Adipocyte (in vitro differentiated cells): Measurements from ENCODE around the gene INAVA.
"Not testable (repeated sequence)": the region's sequence is repeated elsewhere in the genome, so short reads cannot be mapped to it uniquely, and the experiment has no call there.

ENCODE experiments used
- DNase-seq: peaks from one replicate; pipeline ENCODE4 v3.0.0-alpha.2; 2015; ENCODE audit warnings: low read depth
- H3K27me3 ChIP-seq: replicated peaks from 2 replicates; pipeline ENCODE4 v1.7.0; 2013; ENCODE audit warnings: mild to moderate bottlenecking, low read length, moderate library complexity; ENCODE audit not compliant: control insufficient read depth, insufficient read depth
- H3K36me3 ChIP-seq: 2 replicates; pipeline ENCODE4 v1.7.0; 2013; ENCODE audit warnings: low read length, mild to moderate bottlenecking, moderate library complexity; ENCODE audit not compliant: control insufficient read depth, insufficient read depth, severe bottlenecking
- H3K4me1 ChIP-seq: 2 replicates; pipeline ENCODE4 v1.7.0; 2013; ENCODE audit warnings: mild to moderate bottlenecking, low read length, moderate library complexity; ENCODE audit not compliant: control insufficient read depth, insufficient read depth
- H3K4me3 ChIP-seq: 2 replicates; pipeline ENCODE4 v1.7.0; 2013; ENCODE audit warnings: mild to moderate bottlenecking, low read length, moderate library complexity
- H3K9ac ChIP-seq: 2 replicates; pipeline ENCODE4 v1.7.0; 2013; ENCODE audit warnings: mild to moderate bottlenecking, low read length, moderate library complexity
- H3K9me3 ChIP-seq: 2 replicates; pipeline ENCODE4 v1.7.0; 2013; ENCODE audit warnings: mild to moderate bottlenecking, low read length, moderate library complexity; ENCODE audit not compliant: control insufficient read depth

INAVA gene

DNA sequence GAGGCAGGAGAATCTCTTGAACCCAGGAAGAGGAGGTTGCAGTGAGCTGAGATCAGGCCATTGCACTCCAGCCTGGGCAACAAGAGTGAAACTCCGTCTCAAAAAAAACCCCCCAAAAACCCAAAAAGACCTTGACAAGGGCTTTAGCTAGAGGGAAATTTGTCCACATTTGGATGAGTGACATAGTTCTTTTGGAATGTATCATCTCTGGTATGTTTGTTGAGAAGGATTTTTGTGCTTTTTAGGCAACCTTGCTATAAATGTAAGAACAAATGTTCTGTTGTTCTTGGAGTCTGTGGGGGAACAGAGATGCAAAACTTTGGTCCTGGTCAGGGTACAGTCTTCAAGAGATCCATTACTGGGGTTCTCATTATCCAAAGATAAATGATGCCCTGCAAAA lies 28.9 kb downstream of the INAVA start:
- H3K4me1 ChIP-seq: no peaks in the 10 kb centered on the region
- no peak overlapping the region for H3K9ac ChIP-seq
- no peaks in the 10 kb centered on the region for H3K36me3 ChIP-seq
- H3K9me3 ChIP-seq: no peaks in the 10 kb centered on the region
- DNase-seq: peak; percentile 50
- H3K27me3 ChIP-seq: peaks cover 18% of the 10 kb centered on the region
- H3K4me3 ChIP-seq: no peak overlapping the region

DNA sequence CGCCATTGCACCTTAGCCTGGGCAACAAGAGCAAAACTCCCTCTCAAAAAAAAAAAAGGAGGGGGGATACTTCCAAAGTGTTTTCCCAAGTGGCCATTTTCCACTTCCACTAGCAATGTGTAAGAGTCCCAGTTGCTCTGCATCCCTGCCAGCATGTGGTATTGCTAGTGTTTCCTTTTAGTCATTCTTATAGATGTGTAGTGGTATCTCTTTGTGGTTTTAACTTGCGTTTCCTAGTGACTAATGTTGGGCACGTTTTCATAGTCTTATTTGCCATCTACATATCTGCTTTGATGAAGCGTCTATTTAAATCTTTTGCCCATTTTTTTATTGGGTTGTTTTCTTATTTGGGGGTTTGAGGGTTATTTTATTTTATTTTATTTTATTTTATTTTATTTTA lies 31.1 kb downstream of the INAVA start:
- Histone ChIP-seq H3K27me3 (peaks cover 13% of the 10 kb centered on the region), H3K4me1 (no peaks in the 10 kb centered on the region), H3K36me3 (no peaks in the 10 kb centered on the region), H3K9me3 (peaks cover under 1% of the 10 kb centered on the region), H3K4me3 (no peak overlapping the region), H3K9ac (no peak overlapping the region)
- DNase-seq: no peak

DNA sequence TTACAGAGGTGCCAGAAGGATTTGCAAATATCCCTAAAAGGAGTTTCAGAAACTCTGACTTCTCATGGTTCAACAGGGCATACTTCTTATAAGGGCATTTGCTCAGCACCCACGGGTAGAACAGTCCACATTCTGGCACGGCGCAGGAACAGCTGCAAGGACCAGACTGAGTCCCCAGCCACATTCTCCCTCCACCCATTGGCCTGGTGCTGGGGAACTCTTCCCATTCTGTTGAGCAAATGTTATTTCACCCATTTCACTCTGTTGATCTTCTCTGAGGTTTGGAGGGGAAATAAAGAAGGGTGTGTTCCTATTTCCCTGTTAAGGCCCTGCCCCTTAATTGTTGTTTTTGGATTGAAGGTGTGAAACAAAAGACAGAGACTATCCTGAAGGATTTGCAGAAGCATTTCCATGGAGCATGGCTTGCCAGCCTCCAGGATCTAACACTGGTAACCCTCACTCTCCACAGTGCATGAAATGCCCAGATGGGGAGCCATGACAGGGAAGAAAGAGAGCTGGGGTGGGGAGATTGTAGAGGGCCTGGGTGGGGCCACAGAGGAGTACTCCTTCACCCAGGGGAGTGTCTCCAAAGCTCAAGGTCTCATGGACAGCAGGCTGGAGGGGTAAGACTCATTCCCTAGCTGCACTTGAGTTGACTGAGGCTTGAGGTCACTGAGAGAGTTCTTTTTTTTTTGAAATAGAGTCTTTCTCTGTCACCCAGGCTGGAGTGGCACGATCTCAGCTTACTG lies 35.0 kb downstream of the INAVA start:
- Histone ChIP-seq H3K9ac (no peak overlapping the region), H3K36me3 (no peaks in the 10 kb centered on the region), H3K9me3 (peaks cover 9% of the 10 kb centered on the region), H3K27me3 (peaks cover 22% of the 10 kb centered on the region), H3K4me3 (no peak overlapping the region), H3K4me1 (no peaks in the 10 kb centered on the region)
- DNase-seq: no peak

DNA sequence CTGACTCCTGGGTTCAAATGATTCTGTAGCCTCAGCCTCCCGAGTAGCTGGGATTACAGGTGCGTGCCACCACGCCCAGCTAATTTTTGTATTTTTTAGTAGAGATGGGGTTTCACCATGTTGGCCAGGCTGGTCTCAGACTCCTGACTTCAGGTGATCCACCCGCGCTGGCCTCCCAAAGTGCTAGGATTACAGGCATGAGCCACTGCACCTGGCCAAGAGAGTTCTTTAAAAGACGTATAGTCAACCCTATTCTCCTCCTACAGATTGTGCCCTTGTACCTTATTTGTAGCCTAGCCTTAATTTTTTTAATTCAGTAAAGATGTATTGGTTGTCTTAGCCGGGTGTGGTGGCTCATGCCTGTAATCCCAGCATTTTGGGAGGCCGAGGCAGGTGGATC lies 35.6 kb downstream of the INAVA start:
- not testable (repeated sequence) for H3K9me3 ChIP-seq, H3K4me3 ChIP-seq, H3K4me1 ChIP-seq, H3K36me3 ChIP-seq, H3K9ac ChIP-seq, DNase-seq
- peaks cover 27% of the 10 kb centered on the region for H3K27me3 ChIP-seq

DNA sequence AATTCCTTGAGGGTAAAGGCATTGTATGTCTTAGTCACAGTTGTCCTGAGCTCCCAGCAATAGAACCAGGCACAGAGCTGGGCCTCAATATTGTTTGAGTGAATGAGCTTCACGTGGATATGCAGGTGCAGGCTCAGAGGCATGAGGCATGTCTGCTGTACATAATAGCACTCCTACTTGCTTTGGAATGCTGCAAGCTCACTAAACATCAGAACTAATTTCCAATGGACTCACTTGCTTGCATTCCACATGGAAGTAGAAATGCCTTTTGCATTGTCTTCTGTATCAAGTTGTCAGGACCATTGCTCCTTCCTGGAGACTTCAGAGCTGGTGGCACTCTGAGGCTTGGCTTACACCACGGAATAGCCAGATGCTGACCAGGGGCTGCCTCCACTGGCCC lies 37.1 kb downstream of the INAVA start:
- Histone ChIP-seq H3K9ac (no peak overlapping the region), H3K4me3 (no peak overlapping the region), H3K27me3 (peaks cover 30% of the 10 kb centered on the region)

DNA sequence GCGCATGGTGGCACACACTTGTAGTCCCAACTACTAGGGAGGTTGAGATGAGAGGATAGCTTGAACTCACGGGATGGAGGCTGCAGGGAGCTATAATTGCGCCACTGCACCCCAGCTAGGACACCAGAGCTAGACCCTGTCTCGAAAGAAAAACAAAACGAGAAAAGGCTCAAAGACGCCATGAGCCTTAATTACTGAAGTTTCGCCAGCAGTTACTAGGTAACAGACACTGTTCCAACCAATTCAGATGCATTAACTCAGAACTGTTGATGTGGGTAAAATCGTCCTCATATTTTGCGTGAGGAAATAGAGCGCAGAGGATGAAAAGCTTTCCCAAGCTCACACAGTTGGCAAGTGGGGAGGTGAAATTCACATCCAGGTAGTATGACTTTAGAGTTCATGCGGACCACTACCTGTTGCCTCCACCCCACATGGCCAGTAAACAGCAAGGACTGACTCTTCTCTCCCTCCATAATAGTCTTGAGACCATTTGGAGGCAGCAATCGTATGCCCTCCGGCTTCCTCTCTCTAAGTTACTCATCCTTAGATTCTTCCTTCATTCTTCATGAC lies 40.1 kb downstream of the INAVA start:
- Histone ChIP-seq H3K4me1 (no peaks in the 10 kb centered on the region), H3K36me3 (no peaks in the 10 kb centered on the region), H3K27me3 (peaks cover 25% of the 10 kb centered on the region), H3K4me3 (no peak overlapping the region), H3K9ac (no peak overlapping the region), H3K9me3 (peaks cover 9% of the 10 kb centered on the region)
- no peak for DNase-seq

More for the DNA sequence above, 37.1 kb downstream of the INAVA start:
- H3K9me3 ChIP-seq: peaks cover 9% of the 10 kb centered on the region
- no peak for DNase-seq
- no peaks in the 10 kb centered on the region for H3K4me1 ChIP-seq
- no peaks in the 10 kb centered on the region for H3K36me3 ChIP-seq

DNA sequence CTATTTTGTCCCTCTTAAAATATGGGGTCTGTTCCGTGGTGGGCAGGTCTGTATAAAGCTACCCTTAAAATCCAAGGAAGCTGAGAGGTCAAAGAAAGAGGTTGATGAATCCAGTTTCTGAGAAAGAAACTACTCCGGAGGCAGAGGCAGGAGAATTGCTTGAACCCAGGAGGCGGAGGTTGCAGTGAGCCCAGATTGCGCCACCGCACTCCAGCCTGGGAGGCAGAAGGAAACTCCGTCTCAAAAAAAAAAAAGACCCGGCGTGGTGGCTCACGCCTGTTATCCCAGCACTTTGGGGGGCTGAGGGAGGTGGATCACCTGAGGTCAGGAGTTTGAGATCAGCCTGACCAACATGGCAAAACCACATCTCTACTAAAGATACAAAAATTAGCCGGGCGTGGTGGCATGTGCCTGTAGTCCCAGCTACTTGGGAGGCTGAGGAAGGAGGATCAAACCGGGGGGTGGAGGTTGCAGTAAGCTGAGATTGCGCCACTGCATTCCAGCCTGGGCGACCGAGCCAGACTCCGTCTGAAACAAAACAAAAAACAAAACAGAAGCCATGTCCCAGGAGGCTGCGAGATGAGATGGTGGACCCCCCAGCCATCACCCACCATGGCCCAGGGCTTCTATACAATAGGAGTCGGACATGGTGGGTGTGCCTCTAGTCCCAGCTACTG lies 40.7 kb downstream of the INAVA start:
- not testable (repeated sequence) for DNase-seq, H3K9ac ChIP-seq, H3K4me3 ChIP-seq, H3K9me3 ChIP-seq, H3K36me3 ChIP-seq, H3K4me1 ChIP-seq
- H3K27me3 ChIP-seq: peaks cover 25% of the 10 kb centered on the region

DNA sequence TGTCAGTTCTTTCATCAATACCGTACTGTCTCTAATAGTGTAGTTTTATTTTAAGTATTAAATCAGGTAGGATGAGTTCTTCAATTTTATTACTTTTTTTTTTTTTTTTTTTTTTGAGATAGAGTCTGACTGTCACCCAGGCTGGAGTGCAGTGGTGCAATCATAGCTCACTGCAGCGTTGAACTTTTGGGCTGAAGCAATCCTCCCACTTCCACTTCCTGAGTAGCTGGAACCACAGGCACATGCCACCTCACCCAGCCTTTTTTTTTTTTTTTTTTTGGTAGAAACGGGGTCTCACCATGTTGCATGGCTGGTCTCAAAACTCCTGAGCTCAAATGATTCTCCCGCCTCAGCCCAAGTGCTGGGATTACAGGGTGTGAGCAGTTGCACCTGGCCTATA lies 44.3 kb downstream of the INAVA start:
- no peak overlapping the region for H3K9ac ChIP-seq
- peaks cover 14% of the 10 kb centered on the region for H3K27me3 ChIP-seq
- no peak overlapping the region for H3K4me3 ChIP-seq
- no peaks in the 10 kb centered on the region for H3K36me3 ChIP-seq
- no peak for DNase-seq
- H3K4me1 ChIP-seq: no peaks in the 10 kb centered on the region
- H3K9me3 ChIP-seq: peaks cover 17% of the 10 kb centered on the region

DNA sequence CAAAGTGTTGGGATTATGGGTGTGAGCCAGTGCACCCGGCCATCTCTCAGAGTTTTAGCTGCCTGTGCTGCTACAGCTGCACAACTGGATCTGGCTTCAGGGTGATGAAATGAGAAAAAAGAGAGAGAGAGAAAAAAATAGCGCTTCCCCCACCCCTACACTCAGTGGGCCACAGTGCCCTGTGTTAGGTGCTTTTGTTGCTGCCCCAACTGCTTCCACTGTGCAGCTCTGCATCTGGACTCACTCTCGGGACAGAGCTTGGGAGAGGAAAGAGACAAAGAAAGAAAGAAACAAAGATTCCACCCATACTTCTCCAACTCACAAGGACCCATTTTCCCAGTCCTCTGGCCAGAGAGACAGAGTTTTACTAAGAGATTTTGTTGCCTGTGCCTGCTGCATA lies 50.4 kb downstream of the INAVA start:
- no peak overlapping the region for H3K4me3 ChIP-seq
- no peak for DNase-seq
- no peaks in the 10 kb centered on the region for H3K4me1 ChIP-seq
- peaks cover 13% of the 10 kb centered on the region for H3K27me3 ChIP-seq
- no peak overlapping the region for H3K9ac ChIP-seq
- peaks cover 42% of the 10 kb centered on the region for H3K9me3 ChIP-seq
- H3K36me3 ChIP-seq: no peaks in the 10 kb centered on the region

DNA sequence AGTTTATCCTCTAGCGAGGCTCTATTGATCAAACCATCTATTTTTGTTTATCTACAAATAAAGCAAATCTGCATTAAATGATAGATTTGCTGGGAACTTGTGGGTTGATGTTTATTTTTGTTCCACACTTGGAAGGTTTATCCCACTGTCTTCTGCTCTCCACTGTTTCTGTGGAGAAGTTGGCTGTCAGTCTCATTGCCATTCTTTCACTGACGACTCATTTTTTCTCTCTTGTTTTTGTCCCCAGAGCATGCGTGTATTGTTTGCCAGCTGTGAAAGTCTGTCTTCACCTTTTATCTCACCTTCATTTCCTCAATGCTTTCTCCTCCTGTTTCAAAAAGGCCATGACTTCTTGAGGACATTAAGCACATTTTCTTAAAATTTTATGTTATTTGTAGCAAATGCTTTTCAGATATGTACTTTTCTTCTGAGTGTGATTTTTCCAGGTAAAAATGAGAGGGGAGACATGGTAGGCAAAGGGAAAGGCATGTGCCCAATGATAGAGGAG lies 52.4 kb downstream of the INAVA start:
- peaks cover 13% of the 10 kb centered on the region for H3K27me3 ChIP-seq
- DNase-seq: no peak
- no peaks in the 10 kb centered on the region for H3K4me1 ChIP-seq
- H3K9ac ChIP-seq: no peak overlapping the region
- no peak overlapping the region for H3K4me3 ChIP-seq
- no peaks in the 10 kb centered on the region for H3K36me3 ChIP-seq
- peaks cover 27% of the 10 kb centered on the region for H3K9me3 ChIP-seq

DNA sequence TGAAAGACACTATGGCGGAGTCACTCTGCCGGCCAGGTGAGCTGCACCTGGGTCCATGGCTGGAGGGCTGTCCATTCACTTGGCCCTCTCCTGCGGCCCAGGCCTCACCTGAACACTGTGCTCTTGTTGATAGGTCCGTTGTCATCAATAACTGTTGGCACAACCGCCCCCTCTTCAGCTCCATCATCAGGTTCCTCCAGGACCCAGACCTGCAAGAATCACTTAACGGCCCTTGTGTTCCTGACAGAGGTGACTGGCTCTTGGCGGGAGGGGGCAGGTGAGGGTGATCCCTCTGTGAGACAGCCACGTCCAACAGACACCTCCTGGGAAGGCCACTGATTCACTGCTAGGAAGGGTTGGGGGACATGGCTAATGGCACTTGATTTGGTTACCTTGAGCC lies 54.9 kb downstream of the INAVA start:
- Histone ChIP-seq H3K4me1 (no peaks in the 10 kb centered on the region), H3K9me3 (peaks cover 25% of the 10 kb centered on the region), H3K27me3 (peaks cover 24% of the 10 kb centered on the region), H3K36me3 (no peaks in the 10 kb centered on the region), H3K9ac (no peak overlapping the region), H3K4me3 (no peak overlapping the region)
- no peak for DNase-seq
